Keratinocyte (primary cell): ENCODE results near the gene SDR9C7. TPM values are rescaled to one million over a fixed set of nuclear protein-coding genes. Genes with fewer than 3 reads are reported as not detected.

Experiments used
- DNase-seq: peaks from one replicate; pipeline ENCODE4 v3.0.0-alpha.2; 2011; ENCODE audit warnings: low read depth, missing footprints, low spot score
- FAIRE-seq: peaks from 2 replicates; lab custom pipeline; 2011; peaks lifted over from hg19 to GRCh38; lab: Jason Lieb, UNC
- H2AFZ ChIP-seq: 2 replicates; pipeline ENCODE4 v1.6.0; 2012; ENCODE audit warnings: low read length, control low read depth, inconsistent platforms; ENCODE audit not compliant: control insufficient read depth
- H3K27ac ChIP-seq: 2 replicates; pipeline ENCODE4 v1.5.1; 2011; ENCODE audit warnings: low read length; ENCODE audit not compliant: control insufficient read depth, insufficient read depth
- H3K27me3 ChIP-seq: 3 replicates; pipeline ENCODE4 v1.6.0; 2011; ENCODE audit warnings: low read length; ENCODE audit not compliant: control insufficient read depth, insufficient read depth; ENCODE audit errors: extremely low read depth
- H3K36me3 ChIP-seq, 2 experiments: 2 replicates in 1 of 2; 3 replicates in 1 of 2; pipeline ENCODE4 v1.5.1; 2011; ENCODE audit warnings: low read length in 2 of 2, mild to moderate bottlenecking in 1 of 2; ENCODE audit not compliant: control insufficient read depth in 2 of 2, insufficient read depth in 2 of 2; ENCODE audit errors: extremely low read depth in 1 of 2
- H3K4me1 ChIP-seq: 3 replicates; pipeline ENCODE4 v1.5.1; 2011; ENCODE audit warnings: low read length; ENCODE audit not compliant: control insufficient read depth, insufficient read depth; ENCODE audit errors: extremely low read depth
- H3K4me2 ChIP-seq: 3 replicates; pipeline ENCODE4 v1.6.0; 2011; ENCODE audit warnings: low read depth, low read length; ENCODE audit not compliant: control insufficient read depth, insufficient read depth; ENCODE audit errors: extremely low read depth
- H3K4me3 ChIP-seq, 3 experiments: fragments of 200-600 bp in 1 of 3; sonication (generic) in 1 of 3; 2 replicates in 2 of 3; 3 replicates in 1 of 3; pipeline ENCODE4 v1.5.1; 2011 to 2016; ENCODE audit warnings: low read length in 3 of 3, mild to moderate bottlenecking in 3 of 3, control low read depth in 2 of 3, inconsistent platforms in 1 of 3, low read depth in 1 of 3, mixed read lengths in 1 of 3, mixed run types in 1 of 3, moderate library complexity in 1 of 3; ENCODE audit not compliant: control insufficient read depth in 2 of 3, insufficient read depth in 2 of 3; ENCODE audit errors: extremely low read depth in 1 of 3
- H3K79me2 ChIP-seq: 2 replicates; pipeline ENCODE4 v1.6.0; 2012; ENCODE audit warnings: low read length; ENCODE audit not compliant: control insufficient read depth, insufficient read depth
- H3K9ac ChIP-seq: 3 replicates; pipeline ENCODE4 v1.6.0; 2011; ENCODE audit warnings: low read length; ENCODE audit not compliant: control insufficient read depth, insufficient read depth; ENCODE audit errors: extremely low read depth
- H3K9me1 ChIP-seq: 3 replicates; pipeline ENCODE4 v1.6.0; 2011; ENCODE audit warnings: low read length; ENCODE audit not compliant: control insufficient read depth, insufficient read depth; ENCODE audit errors: extremely low read depth
- H3K9me3 ChIP-seq: 2 replicates; pipeline ENCODE4 v1.5.1; 2012; ENCODE audit warnings: low read depth, low read length; ENCODE audit not compliant: control insufficient read depth
- H4K20me1 ChIP-seq: 3 replicates; pipeline ENCODE4 v1.6.0; 2011; ENCODE audit warnings: low read length; ENCODE audit not compliant: control insufficient read depth, insufficient read depth; ENCODE audit errors: extremely low read depth
- EZH2 ChIP-seq: IDR thresholded peaks from one replicate; pipeline ENCODE4 v1.6.1; 2012; ENCODE audit warnings: inconsistent platforms, mild to moderate bottlenecking, low read length, moderate library complexity
- dilution Hi-C: fragments of 300-500 bp; cut with MboI; formaldehyde crosslinking; loops from one replicate; pipeline ENCODE4 v1.7.0; 2020; ENCODE audit warnings: low sequenced_read_pairs; ENCODE audit not compliant: extremely low pct_ligation_motif_present
- polyA plus RNA-seq, 5 experiments: library from polyadenylated mRNA; depleted of rRNA in 3 of 5; stranded (reverse) in 3 of 5; stranded (forward) in 1 of 5; unstranded in 1 of 5; fragments of >200 nt; gene quantifications; 1 replicate in 1 of 5; 2 replicates in 3 of 5; 3 replicates in 1 of 5; pipeline versions ENCODE4 v1.2.1 to v1.2.3, GENCODE V29; 2011 to 2012; ENCODE audit warnings: missing spikeins in 2 of 5, low read depth in 1 of 5, low replicate concordance in 1 of 5
- TF ChIP-seq, protein P1 (sequence below), 3 experiments: IDR thresholded peaks in 1 of 3; conservative IDR thresholded peaks in 1 of 3; optimal IDR thresholded peaks in 1 of 3; 2 replicates in 2 of 3; 3 replicates in 1 of 3; pipeline versions ENCODE3 to v1.5.1; 2011; ENCODE audit warnings: low read length in 3 of 3, mild to moderate bottlenecking in 3 of 3, moderate library complexity in 2 of 3, control low read depth in 1 of 3, inconsistent platforms in 1 of 3; ENCODE audit not compliant: insufficient read depth in 2 of 3; ENCODE audit errors: extremely low read depth in 1 of 3

SDR9C7 gene
- polyA plus RNA-seq, 1 donor (not counting 4 experiments of a cell fraction or from before 2014, with no cell fraction given) = 1.3 TPM

GRCh38 chr12:56929780-56930179 lies 4.4 kb downstream of the SDR9C7 start:
- Histone ChIP-seq H3K27ac (no peak overlapping the region), H3K4me1 (peaks cover 18% of the 10 kb centered on the region), H3K4me3 (no peak overlapping the region), H3K9me3 (no peaks in the 10 kb centered on the region), H3K9ac (no peak overlapping the region), H4K20me1 (no peaks in the 10 kb centered on the region), H2AFZ (no peak overlapping the region), H3K4me2 (no peak overlapping the region), H3K79me2 (no peaks in the 10 kb centered on the region), H3K9me1 (no peaks in the 10 kb centered on the region), H3K27me3 (peaks cover 6% of the 10 kb centered on the region), H3K36me3 (no peaks in the 10 kb centered on the region)
- TF ChIP-seq, protein P1, sequence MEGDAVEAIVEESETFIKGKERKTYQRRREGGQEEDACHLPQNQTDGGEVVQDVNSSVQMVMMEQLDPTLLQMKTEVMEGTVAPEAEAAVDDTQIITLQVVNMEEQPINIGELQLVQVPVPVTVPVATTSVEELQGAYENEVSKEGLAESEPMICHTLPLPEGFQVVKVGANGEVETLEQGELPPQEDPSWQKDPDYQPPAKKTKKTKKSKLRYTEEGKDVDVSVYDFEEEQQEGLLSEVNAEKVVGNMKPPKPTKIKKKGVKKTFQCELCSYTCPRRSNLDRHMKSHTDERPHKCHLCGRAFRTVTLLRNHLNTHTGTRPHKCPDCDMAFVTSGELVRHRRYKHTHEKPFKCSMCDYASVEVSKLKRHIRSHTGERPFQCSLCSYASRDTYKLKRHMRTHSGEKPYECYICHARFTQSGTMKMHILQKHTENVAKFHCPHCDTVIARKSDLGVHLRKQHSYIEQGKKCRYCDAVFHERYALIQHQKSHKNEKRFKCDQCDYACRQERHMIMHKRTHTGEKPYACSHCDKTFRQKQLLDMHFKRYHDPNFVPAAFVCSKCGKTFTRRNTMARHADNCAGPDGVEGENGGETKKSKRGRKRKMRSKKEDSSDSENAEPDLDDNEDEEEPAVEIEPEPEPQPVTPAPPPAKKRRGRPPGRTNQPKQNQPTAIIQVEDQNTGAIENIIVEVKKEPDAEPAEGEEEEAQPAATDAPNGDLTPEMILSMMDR (optimal IDR thresholded peaks at IDR 0.05 in 1 of 3, IDR thresholded peaks at IDR 0.05 in 1 of 3, conservative IDR thresholded peaks at IDR 0.05 in 1 of 3; ENCODE audit: extremely low read depth in 1 of 3, insufficient read depth in 2 of 3, low read length in 3 of 3) = no peak
- no peak for TF ChIP-seq EZH2
- dilution Hi-C loops = no loop called here
- FAIRE-seq = no peak
- DNase-seq = no peak

- Histone ChIP-seq H3K9ac (no peak overlapping the region), H3K4me1 (peaks cover 17% of the 10 kb centered on the region), H3K27ac (no peak overlapping the region), H3K4me2 (no peak overlapping the region), H3K9me3 (no peaks in the 10 kb centered on the region), H2AFZ (no peak overlapping the region), H4K20me1 (no peaks in the 10 kb centered on the region), H3K4me3 (no peak overlapping the region), H3K27me3 (peaks cover 6% of the 10 kb centered on the region), H3K9me1 (no peaks in the 10 kb centered on the region), H3K36me3 (no peaks in the 10 kb centered on the region), H3K79me2 (no peaks in the 10 kb centered on the region)
- DNase-seq (no peak), FAIRE-seq (no peak)
- TF ChIP-seq EZH2 = no peak
- TF ChIP-seq, protein P1 (optimal IDR thresholded peaks at IDR 0.05 in 1 of 3, IDR thresholded peaks at IDR 0.05 in 1 of 3, conservative IDR thresholded peaks at IDR 0.05 in 1 of 3; ENCODE audit: extremely low read depth in 1 of 3, insufficient read depth in 2 of 3, low read length in 3 of 3) = no peak
- dilution Hi-C loops = no loop called here
Measured at GRCh38 chr12:56928262-56928661, 5.9 kb downstream of the SDR9C7 start.
